Nucleus accumbens (tissue), 56 donors: Measurements from ENCODE around the gene ERCC1.

ENCODE experiments used
- DNase-seq, 56 donors: peaks; one replicate each; lab custom pipeline; 2025; lab: John Stamatoyannopoulos, UW

Gene ERCC1

DNA sequence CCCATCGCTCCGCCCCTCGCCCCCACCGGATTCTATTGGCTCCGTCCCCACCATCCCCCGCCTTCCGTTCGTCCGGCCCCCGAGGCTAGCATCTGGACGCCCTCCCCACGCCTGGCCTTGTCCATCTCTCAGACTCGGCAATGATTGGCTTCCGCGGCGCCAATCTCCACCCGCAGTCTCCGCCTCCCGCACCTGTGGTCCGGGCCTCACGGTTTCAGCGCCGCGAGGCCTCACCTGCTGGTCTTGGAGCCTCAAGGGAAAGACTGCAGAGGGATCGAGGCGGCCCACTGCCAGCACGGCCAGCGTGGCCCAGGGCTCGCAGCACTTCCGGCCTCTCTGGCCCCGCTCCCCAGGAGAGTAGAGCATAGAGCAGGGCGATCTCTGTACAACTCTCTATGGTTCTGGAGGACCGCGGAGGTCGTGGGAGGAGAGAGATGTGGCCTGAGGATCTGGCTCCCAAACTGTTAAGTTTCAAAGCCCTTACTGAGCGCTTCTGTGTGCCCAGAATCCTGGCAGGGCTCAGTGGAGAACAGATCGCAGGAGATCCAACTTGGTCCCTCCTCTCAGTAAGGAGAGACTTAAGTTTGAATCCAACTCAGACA is at the start of gene ERCC1:
TSS of gene ERCC1 (minus strand) at position 329 of the 602 bp plus-strand sequence. CDS start 543 bp downstream, outside the sequence.
- DNase-seq: peak in 55 of 56 donors; percentile 54 to 93 (median 87)

DNA sequence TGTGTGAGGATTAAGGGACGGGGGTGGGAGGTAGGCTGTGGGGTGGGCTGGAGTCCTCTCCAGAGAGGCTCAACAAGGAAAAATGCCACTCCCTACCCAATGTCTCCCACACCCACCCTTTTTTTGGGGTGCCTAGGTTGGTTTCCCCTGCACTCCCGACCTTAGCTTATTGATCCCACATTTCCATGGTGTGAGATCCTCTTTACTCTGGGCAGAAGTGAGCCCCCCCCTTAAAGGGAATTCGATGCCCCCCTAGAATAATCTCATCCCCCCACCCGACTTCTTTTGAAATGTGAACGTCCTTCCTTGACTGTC is 49.6 kb upstream of the ERCC1 start:
- no peak for DNase-seq

DNA sequence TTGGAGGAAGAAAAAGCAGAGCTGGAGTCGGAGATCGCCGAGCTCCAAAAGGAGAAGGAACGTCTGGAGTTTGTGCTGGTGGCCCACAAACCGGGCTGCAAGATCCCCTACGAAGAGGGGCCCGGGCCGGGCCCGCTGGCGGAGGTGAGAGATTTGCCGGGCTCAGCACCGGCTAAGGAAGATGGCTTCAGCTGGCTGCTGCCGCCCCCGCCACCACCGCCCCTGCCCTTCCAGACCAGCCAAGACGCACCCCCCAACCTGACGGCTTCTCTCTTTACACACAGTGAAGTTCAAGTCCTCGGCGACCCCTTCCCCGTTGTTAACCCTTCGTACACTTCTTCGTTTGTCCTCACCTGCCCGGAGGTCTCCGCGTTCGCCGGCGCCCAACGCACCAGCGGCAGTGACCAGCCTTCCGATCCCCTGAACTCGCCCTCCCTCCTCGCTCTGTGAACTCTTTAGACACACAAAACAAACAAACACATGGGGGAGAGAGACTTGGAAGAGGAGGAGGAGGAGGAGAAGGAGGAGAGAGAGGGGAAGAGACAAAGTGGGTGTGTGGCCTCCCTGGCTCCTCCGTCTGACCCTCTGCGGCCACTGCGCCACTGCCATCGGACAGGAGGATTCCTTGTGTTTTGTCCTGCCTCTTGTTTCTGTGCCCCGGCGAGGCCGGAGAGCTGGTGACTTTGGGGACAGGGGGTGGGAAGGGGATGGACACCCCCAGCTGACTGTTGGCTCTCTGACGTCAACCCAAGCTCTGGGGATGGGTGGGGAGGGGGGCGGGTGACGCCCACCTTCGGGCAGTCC is 49.0 kb upstream of the ERCC1 start:
- no peak for DNase-seq

DNA sequence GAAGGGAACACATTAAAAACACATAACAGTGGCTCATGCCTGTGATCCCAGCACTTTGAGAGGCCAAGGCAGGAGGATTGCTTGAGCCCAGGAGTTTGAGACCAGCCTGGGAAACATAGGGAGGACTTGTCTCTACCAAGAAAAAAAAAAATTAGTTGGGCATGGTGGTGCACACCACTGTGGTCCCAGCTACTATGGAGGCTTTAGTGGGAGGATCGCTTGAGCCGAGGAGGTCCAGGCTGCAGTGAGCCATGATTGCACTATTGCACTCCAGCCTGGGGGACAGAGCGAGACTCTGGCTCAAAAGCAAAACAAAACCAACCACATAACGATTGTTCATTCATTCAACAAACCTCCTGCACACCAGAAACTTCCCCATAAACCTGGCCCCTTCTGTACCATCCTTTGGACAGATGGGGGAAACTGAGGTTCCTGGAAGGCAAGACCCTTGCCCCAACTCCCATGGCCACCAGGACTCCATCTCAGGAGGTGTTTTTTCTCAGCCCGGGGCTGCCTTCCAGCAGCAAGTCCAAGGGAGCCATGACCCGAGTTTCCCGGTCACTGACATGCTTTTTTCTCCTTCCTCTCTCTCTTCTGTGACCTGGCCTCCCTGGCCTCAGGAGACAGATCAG is 48.3 kb upstream of the ERCC1 start:
- DNase-seq: no peak

DNA sequence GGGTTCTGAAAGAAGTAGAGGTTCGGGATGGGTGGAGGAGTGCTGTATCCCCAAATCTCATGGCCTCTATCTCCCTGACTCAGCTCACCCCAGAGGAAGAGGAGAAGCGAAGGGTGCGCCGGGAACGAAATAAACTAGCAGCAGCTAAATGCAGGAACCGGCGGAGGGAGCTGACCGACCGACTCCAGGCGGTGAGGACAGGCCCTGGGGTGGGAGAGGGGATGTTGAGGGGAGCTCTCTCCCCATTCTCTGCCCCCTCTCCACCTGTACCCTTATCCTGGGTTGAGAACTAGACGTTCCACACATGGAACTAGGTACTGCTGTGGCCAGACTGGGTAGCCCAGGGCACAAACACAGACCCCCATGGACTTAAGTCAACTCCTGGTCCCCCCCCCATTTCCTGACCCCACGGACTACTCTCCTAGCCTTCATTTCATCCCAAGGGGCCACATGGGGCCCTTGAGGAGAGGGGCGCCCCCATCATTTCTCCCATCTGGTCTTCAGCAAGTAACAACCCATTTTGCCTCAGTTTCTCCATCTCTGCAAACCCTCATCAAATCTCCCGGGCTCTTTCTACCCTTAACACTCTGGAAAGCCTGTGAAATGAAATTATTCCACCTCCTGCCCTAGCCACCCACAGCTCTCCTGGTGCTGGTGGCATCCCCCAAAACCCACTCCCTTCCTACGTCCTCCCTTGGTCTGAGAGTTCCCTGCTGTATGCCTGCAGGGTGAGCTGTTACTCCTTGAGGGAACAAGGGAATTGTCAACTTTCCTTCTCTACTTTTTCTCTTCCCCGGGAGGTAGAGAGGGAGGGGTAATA is 47.6 kb upstream of the ERCC1 start:
- no peak for DNase-seq

DNA sequence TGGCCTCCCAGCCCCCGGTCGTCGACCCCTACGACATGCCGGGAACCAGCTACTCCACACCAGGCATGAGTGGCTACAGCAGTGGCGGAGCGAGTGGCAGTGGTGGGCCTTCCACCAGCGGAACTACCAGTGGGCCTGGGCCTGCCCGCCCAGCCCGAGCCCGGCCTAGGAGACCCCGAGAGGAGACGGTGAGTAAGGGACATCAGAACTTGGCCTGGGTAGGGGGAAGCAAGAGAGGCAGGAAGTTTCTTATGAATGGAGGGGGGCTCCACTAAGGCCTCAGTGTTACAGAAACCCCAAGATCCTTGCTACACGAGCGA is 47.0 kb upstream of the ERCC1 start:
- no peak for DNase-seq

DNA sequence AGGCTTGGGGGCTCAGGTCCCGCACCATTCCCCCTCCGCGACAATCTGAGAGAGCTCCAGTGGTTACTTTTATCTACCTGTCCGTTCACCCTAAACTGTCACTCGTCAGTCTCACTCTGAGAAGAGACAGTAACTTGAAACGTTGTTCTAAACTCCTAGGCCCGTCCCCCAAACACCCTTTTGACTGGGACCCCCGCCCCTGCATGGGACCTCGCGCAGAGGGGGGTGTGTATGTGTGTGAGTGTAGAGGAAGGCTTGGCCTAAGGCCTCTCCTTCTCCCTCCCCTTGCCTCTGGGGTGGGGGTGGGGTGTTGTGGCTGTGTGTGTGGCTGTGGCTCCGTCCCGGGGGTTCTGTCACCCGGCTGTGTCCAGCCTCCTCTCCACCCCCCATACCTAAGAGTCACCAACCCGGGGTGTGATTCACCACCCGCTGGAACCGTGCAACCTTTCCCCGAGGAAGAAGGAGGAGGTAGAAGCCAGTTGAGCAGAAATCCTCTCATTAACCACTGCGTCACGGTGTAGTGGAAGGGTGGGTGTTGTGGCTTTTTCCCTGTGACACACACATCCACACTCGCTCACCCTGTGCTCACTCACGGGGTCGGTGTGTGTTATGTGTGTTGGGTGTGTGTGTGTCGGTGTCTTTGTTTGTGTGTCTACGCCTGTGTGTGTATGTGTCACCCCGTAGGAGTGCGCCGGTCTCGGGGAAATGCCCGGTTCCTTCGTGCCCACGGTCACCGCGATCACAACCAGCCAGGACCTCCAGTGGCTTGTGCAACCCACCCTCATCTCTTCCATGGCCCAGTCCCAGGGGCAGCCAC is 46.4 kb upstream of the ERCC1 start:
- peak in 22 of 56 donors; percentile 5 to 68 (median 37) for DNase-seq

DNA sequence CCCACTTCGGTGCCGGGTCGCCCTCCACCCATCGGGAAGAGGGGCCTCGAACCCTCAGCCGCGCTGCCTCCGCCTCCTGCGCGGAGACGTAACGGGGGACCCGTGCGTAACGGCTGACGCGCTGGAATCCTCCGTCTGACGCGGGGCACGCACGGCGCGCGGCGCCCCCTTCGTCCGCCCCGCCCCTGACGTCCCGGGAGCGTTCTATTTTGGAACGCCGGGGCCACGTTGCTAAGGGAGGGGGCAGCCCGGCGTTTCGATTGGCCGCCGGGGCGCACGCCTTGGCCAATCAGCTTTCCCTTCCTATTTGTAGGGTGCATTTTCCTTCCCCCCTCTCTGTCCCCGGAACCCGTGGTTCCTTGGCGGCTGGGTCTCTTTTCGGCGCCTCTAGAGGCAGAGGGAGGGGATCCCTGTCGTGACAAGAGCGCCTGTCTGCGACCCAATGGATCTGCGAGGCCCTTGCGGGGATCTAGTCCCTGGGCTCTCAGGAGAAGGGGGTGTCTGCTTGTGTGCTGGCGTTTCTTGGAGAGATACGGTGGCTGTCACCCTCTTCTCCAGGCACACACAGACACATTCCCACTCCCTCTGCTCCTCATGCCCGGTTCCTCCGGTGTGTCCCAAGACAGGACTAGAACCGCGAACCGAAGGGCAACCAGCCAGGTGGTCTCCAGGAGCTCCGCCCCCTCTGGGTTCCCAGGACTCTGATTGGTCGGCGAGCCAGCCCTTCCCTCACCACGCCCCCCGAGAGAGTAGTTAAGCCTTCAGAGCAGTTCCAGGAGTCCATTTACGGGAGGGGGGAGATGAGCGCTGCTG is 45.6 kb upstream of the ERCC1 start:
- peak; percentile 37 to 94 (median 82) for DNase-seq

DNA sequence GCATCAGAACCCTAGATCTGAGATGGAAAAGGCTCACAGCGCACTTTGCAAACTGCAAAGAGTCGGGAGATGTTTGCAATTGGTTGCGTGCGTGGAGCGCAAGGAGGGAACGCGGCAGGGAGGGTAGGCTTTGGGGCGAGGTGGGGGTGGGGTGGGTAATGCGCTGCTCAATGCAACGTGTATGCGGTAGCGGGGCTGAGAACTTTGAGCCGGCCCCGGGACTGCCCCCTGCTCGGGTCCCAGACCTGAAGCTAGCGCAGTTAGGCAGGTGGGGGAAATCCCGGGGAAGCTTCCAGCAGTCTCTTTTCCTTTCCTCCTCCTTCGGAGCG is 45.0 kb upstream of the ERCC1 start:
- peak in 12 of 56 donors; percentile 42 to 80 (median 52) for DNase-seq

DNA sequence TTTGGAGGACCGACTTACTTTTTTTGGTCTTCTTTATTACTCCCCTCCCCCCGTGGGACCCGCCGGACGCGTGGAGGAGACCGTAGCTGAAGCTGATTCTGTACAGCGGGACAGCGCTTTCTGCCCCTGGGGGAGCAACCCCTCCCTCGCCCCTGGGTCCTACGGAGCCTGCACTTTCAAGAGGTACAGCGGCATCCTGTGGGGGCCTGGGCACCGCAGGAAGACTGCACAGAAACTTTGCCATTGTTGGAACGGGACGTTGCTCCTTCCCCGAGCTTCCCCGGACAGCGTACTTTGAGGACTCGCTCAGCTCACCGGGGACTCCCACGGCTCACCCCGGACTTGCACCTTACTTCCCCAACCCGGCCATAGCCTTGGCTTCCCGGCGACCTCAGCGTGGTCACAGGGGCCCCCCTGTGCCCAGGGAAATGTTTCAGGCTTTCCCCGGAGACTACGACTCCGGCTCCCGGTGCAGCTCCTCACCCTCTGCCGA is 44.5 kb upstream of the ERCC1 start:
- peak in 4 of 56 donors; percentile 19 to 50 (median 33) for DNase-seq

DNA sequence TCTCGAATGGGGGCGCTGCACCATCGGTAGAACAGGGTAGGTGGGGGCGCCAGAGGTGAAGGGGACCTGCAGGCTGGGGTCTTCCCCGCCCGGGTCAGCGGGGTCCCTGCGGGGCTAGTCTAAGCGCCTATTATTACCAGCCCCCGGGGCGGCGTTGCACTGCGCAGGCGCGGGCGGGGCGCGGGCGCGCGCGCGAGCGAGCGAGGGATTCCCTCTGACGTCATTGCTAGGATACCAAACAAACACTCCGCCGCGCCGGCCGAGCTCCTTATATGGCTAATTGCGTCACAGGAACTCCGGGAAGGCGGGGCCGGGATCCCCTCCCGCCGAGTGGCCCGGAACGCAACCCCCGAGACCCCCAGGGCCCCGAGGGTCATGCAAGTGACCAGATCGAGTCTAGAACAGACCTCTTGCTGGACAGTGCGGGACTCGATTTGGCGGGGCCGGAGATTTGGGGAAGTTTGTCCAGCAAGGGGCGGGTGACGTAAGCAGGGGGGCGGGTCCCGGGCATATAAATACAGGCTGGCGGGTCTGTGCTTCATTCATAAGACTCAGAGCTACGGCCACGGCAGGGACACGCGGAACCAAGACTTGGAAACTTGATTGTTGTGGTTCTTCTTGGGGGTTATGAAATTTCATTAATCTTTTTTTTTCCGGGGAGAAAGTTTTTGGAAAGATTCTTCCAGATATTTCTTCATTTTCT is 43.9 kb upstream of the ERCC1 start, which contains the start of gene FOSB:
TSS of gene FOSB (plus strand) at position 541 of the 703 bp plus-strand sequence. CDS start 591 bp downstream, outside the sequence.
- peak; percentile 60 to 99 (median 93) for DNase-seq

DNA sequence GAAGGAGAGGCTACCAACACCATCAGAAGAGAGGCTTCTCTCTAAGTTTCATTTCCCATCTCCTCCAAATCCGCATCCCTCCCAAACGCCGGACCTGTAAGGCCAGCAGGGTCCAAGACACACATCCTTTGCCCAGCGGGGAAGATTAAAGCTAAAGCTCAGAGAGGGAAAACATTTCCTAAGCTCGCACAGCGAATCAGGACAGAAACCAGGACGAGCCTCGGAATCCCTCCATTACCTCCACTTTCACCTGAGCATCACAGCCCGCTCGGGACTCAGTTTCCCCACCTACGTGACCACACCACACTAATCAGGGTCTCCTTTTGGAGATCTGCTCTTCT is 43.4 kb upstream of the ERCC1 start:
- DNase-seq: no peak

DNA sequence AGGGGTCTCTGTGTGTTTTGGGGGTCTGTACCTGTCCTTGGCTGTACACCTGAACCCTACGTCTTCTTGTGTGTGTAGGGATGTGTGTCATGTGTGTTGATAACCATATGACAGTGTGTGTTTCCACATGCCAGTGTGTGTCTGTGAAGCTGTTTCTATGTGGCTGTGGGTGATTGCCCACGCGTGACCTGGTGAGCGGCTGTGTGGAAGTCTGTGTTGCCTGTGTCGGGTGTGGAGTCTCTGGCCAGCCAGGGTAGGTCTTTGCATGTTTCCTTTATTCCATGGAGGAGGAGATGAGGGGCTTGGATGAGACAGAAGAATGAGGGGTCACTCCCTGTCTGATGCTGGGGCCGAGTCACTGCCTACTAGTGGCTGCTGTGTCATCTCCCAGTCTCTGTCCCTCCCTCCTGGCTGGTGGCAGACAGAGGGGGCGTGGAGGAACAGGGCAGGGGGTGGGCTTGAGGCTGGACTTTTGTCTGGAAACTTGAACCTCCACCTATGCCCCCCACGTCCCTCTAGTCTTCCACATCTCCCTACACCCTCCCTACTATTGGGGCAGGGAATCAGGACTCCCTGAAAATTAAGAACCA is 41.2 kb upstream of the ERCC1 start:
- DNase-seq: no peak

DNA sequence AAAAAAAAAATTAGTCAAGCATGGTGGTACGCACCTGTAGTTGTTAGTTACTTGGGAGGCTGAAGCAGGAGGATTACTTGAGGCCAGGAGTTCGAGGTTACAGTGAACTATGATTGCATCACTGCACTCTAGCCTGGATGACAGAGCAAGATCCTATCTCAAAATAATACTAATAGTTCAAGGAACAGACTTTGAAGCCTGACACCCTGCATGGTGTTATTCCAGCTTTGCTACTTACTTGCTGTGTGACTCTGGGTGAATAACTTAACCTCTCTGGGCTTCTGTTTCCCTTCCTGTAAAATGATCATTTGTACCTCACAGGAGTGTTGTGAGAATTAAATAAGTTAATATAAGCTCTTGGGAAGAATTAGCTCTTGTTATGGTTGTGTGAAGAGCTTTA is 40.6 kb upstream of the ERCC1 start:
- DNase-seq: no peak

DNA sequence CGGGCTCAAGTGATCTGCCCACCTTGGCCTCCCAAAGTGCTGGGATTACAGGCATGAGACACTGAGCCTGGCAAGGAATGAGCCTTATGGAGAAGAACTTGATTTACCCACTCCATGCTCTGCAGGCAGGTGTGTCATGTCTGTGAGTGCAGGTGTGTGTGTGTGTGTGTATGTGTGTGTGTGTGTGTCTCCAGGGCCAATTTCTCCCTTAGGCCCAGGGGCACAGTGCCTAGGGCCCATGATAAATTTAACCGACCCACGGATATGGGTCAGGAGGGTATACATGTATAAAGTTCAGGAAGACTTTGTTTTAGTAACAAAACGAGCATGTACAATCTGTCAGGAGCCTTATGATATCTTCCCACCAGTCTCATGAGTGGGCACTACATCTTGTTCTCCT is 39.5 kb upstream of the ERCC1 start:
- no peak for DNase-seq

DNA sequence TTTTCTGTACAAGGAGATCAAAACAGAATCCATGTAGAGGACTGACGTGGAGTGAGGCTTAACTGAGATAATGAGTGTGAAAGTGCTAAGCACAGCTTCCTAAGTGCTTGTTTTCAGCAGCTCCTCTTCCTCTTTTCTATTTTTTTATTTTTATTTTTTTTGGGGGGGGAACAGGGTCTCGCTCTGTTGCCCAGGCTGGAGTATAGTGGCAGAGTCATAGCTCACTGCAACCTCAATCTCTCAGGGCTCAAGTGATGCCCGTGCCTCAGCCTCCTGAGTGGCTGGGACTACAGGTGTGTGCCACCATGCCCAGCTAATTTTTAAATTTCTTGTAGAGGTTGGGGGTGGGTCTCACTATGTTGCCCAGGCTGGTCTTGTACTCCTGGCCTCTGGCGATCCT is 38.5 kb upstream of the ERCC1 start:
- no peak for DNase-seq

DNA sequence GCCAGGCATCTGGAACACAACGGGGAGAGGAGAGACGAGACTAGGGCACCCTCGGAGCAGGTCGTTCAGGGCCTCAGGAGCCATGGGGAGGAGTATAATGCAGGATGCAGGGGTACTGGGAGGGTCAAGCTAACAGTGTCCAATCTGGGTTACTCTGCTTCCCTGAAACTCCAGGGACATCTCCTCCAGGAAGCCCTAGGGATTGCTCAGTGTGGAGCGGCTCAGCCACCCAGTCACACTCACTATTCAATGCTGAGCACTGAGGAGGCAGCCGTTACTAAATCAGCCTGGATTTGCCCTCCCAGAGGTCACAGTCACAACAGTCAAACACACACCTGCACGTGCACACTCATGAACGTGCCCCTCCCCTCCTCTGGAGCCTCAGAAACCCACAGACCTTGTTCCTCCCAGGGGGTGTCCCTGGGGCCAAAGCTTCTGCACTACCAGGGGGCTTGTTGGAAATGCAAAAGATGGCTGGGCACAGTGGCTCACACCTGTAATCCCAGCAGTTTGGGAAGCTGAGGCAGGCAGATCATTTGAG is 37.2 kb upstream of the ERCC1 start:
- DNase-seq: no peak

DNA sequence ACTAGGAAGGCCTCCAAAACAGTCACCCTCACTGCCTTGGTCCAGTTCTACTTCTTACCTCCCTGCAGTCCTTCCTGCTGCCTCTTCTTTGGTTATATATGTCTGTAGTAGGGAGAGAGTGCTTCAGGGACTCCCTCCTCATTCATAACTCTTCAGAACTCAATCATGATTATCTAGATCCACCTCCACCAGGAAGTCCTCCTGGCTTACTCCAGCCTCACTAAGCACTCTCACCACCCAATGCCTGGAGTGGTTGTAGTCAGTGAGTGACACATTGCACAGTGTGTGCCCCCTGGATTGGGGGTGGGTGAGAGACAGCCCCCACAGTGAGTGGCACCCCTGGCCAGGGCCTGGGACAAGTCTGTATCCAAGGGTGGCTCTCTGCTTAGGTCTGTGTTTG is 34.1 kb upstream of the ERCC1 start:
- no peak for DNase-seq
